Neutrophil (primary cell): Measurements from ENCODE around the gene VWF.
A peak's percentile ranks its signal among the peaks of the same experiment; 100 is the strongest.

Source experiments
- H3K27ac ChIP-seq: fragments of 200-600 bp; sonication (generic); 2 replicates; pipeline ENCODE4 v1.5.1; 2016; ENCODE audit warnings: mild to moderate bottlenecking, moderate library complexity
- H3K27me3 ChIP-seq: fragments of 200-600 bp; sonication (generic); 2 replicates; pipeline ENCODE4 v1.6.0; 2016; ENCODE audit warnings: mild to moderate bottlenecking
- H3K36me3 ChIP-seq: fragments of 200-600 bp; sonication (generic); 2 replicates; pipeline ENCODE4 v1.5.1; 2017
- H3K4me1 ChIP-seq, 2 experiments: fragments of 200-600 bp in 1 of 2; sonication (generic) in 1 of 2; 1 replicate in 1 of 2; 2 replicates in 1 of 2; pipeline versions ENCODE4 v1.5.1 to v1.6.1; 2013 to 2016; ENCODE audit warnings: low read depth in 1 of 2, low read length in 1 of 2, mild to moderate bottlenecking in 1 of 2, moderate library complexity in 1 of 2; ENCODE audit not compliant: control insufficient read depth in 1 of 2, insufficient read depth in 1 of 2
- H3K4me3 ChIP-seq, 2 experiments: fragments of 200-600 bp in 1 of 2; sonication (generic) in 1 of 2; 1 replicate in 1 of 2; 2 replicates in 1 of 2; pipeline ENCODE4 v1.5.1; 2013 to 2016; ENCODE audit warnings: low read depth in 1 of 2, low read length in 1 of 2, mild to moderate bottlenecking in 1 of 2, moderate library complexity in 1 of 2
- H3K9me3 ChIP-seq: fragments of 200-600 bp; sonication (generic); 2 replicates; pipeline ENCODE4 v1.5.1; 2016
- TF ChIP-seq, protein P1 (sequence below): fragments of 200-600 bp; sonication (generic); IDR thresholded peaks from 2 replicates; pipeline ENCODE4 v1.5.1; 2016; ENCODE audit warnings: antibody characterized with exemption

The VWF gene

DNA sequence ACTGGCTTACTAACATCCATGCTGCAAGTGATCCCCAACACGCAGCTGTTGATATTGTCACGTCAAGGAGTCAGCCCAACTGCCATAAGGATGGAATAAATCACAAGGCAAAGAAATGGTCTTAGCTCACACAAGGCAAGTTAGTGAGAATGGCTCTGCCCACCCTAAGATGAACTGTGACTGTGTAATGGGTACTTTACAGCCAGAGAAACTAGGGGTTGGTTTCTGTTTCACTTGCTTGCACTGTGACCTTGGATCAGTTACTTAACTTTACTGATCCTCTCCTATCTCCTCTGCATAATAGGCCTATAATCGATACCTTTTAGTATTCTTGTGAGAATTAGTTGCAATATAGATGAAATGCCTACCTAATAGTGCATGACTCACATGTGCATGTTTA is 127.2 kb downstream of the VWF start:
- no peaks in the 10 kb centered on the region for H3K27me3 ChIP-seq
- no peak overlapping the region for H3K27ac ChIP-seq
- H3K9me3 ChIP-seq = no peaks in the 10 kb centered on the region
- H3K36me3 ChIP-seq = no peaks in the 10 kb centered on the region
- TF ChIP-seq, protein P1, sequence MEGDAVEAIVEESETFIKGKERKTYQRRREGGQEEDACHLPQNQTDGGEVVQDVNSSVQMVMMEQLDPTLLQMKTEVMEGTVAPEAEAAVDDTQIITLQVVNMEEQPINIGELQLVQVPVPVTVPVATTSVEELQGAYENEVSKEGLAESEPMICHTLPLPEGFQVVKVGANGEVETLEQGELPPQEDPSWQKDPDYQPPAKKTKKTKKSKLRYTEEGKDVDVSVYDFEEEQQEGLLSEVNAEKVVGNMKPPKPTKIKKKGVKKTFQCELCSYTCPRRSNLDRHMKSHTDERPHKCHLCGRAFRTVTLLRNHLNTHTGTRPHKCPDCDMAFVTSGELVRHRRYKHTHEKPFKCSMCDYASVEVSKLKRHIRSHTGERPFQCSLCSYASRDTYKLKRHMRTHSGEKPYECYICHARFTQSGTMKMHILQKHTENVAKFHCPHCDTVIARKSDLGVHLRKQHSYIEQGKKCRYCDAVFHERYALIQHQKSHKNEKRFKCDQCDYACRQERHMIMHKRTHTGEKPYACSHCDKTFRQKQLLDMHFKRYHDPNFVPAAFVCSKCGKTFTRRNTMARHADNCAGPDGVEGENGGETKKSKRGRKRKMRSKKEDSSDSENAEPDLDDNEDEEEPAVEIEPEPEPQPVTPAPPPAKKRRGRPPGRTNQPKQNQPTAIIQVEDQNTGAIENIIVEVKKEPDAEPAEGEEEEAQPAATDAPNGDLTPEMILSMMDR = no peak
- H3K4me1 ChIP-seq = no peaks in the 10 kb centered on the region
- no peak overlapping the region for H3K4me3 ChIP-seq

DNA sequence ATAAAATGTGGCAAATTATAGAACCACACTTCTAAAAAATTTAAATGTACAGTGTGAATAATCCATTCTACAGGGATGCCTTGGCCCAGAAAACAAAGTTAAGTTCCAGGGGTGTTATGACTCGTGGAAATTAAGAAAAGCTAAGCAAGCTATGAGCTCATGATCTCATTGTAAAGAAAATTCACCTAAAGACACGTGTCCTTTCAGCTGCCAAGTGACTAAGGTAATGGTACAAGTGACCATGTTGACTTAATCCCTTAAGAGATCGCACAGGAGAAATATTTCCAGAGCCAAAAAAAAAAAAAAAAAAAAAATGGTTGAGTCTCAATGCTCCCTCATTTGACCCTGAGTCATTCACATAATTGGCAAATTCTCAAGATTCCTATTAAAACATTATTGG is 128.0 kb downstream of the VWF start:
- Histone ChIP-seq H3K27me3 (no peaks in the 10 kb centered on the region), H3K4me3 (no peak overlapping the region), H3K36me3 (no peaks in the 10 kb centered on the region), H3K27ac (no peak overlapping the region), H3K9me3 (no peaks in the 10 kb centered on the region), H3K4me1 (no peaks in the 10 kb centered on the region)
- TF ChIP-seq, protein P1 = no peak

DNA sequence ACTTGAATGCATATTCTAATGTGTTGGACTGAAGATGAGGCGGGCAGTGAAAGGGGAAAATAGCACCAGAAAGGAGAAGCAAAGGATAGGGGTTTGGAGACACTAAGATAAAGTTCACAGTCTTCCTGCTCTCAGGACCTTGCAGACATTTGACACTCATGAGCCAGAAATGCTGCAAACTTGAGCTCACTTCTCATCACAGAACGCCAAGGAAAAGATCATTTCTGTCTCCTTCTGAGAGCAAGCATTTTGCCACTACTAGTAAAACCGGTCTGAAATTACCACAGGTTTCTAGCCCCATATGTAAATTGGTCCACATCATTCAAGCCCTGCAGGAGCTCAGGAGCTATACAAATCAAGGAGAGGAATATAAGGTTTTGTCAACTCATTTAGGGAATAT is 134.8 kb downstream of the VWF start:
- no peaks in the 10 kb centered on the region for H3K9me3 ChIP-seq
- no peaks in the 10 kb centered on the region for H3K27me3 ChIP-seq
- no peak overlapping the region for H3K27ac ChIP-seq
- no peak overlapping the region for H3K4me3 ChIP-seq
- no peaks in the 10 kb centered on the region for H3K4me1 ChIP-seq
- H3K36me3 ChIP-seq = no peaks in the 10 kb centered on the region
- TF ChIP-seq, protein P1 = no peak

DNA sequence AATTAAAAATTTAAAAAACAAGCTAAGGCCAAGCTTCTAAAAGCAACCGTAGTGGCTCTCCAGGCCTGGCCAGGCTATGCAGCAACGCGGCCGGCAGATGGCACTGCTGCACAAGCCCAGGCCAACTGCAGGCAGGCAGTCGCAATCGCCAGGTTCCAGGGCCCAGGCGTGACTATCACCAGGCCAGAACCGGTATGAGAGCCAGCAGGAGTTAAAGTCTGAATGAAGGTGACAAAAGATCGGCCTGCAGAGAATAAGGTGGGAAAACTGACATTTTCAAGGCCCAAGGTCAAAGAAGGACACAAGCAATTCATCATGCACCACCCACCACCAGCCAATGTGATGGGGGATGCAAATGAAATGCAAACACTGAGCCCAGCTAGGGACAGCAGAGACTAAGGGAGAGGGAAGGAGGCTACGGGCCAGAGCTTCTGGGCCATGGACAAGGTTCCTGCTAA is 135.8 kb downstream of the VWF start:
- no peak overlapping the region for H3K27ac ChIP-seq
- H3K4me1 ChIP-seq = no peaks in the 10 kb centered on the region
- H3K27me3 ChIP-seq = no peaks in the 10 kb centered on the region
- H3K4me3 ChIP-seq = no peak overlapping the region
- H3K9me3 ChIP-seq = no peaks in the 10 kb centered on the region
- TF ChIP-seq, protein P1 = peak; percentile 86
- H3K36me3 ChIP-seq = no peaks in the 10 kb centered on the region

DNA sequence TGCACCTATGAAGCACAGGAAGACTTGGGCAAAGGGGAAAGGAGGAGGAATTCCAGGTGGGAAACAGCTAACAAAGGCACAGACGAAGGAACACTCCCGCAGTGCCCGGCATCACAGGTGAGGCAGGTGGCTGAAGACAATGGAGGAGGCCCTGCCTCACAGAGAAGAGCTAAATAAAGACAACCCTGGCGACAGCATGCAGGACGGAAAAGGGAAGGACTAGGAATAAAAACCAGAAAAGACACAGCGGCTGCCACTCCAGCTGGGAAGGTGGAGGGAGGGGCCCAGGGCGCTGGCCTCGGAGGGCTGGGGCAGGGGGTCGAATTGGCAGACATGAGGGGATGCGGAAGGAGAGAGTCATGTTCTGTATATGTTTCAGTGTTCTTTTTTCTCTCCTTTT is 136.4 kb downstream of the VWF start:
- Histone ChIP-seq H3K9me3 (no peaks in the 10 kb centered on the region), H3K4me1 (no peaks in the 10 kb centered on the region), H3K4me3 (no peak overlapping the region), H3K27me3 (no peaks in the 10 kb centered on the region), H3K27ac (no peak overlapping the region), H3K36me3 (no peaks in the 10 kb centered on the region)
- TF ChIP-seq, protein P1 = no peak

DNA sequence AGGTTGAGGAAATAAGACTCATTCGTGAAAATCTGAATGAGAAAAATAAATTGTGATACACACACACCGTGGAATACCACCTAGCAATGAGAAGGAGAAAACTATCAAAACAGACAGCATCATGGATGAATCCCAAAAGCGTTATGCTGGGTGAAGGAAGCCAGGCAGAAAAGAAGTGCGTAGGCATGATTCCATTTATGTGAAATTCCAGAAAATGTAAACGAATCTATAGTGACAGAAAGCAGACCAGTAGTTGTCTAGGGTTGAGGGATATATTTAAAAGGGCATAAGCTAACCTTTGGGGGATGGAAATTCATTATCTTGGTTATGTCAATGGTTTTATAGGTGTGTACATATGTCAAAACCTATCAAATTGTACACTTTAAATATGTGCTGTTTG is 136.9 kb downstream of the VWF start:
- no peak overlapping the region for H3K27ac ChIP-seq
- no peaks in the 10 kb centered on the region for H3K4me1 ChIP-seq
- TF ChIP-seq, protein P1 = no peak
- H3K4me3 ChIP-seq = no peak overlapping the region
- no peaks in the 10 kb centered on the region for H3K9me3 ChIP-seq
- no peaks in the 10 kb centered on the region for H3K27me3 ChIP-seq
- H3K36me3 ChIP-seq = no peaks in the 10 kb centered on the region
